Breast epithelium (tissue), 4 donors: Measurements from ENCODE around the gene TMEM250. TPM values are rescaled to one million over a fixed set of nuclear protein-coding genes. Genes with fewer than 3 reads are reported as not detected.
A peak's percentile ranks its signal among the peaks of the same experiment; 100 is the strongest.

ENCODE experiments used
- DNase-seq, 2 donors: peaks; one replicate each; pipeline ENCODE4 v3.0.0-alpha.2; 2019; ENCODE audit warnings: low spot score in 2 of 2
- H3K27ac ChIP-seq, 2 donors: fragments of 200-600 bp; sonication (generic) in 1 of 2; one replicate each; pipeline ENCODE4 v1.5.1; 2016 to 2019; ENCODE audit warnings: mild to moderate bottlenecking in 1 of 2
- H3K27me3 ChIP-seq, 2 donors: fragments of 200-600 bp; sonication (generic) in 1 of 2; one replicate each; pipeline versions ENCODE4 v1.5.1 to v1.6.0; 2017 to 2019; ENCODE audit warnings: control low read depth in 1 of 2, mild to moderate bottlenecking in 1 of 2
- H3K36me3 ChIP-seq: fragments of 200-600 bp; one replicate; pipeline ENCODE4 v1.5.1; 2019
- H3K4me1 ChIP-seq, 2 donors: fragments of 200-600 bp; sonication (generic); one replicate each; pipeline ENCODE4 v1.5.1; 2016 to 2019; ENCODE audit warnings: control low read depth in 1 of 2
- H3K4me3 ChIP-seq, 3 donors: fragments of 200-600 bp; sonication (generic); 1 replicate in 2 of 3; 2 replicates in 1 of 3; pipeline ENCODE4 v1.5.1; 2016 to 2019; ENCODE audit warnings: mild to moderate bottlenecking in 3 of 3, moderate library complexity in 2 of 3
- H3K9me3 ChIP-seq, 2 donors: fragments of 200-600 bp; sonication (generic) in 1 of 2; one replicate each; pipeline ENCODE4 v1.5.1; 2016 to 2019; ENCODE audit warnings: control low read depth in 1 of 2
- CTCF ChIP-seq, 3 donors: fragments of 450-650 bp; IDR thresholded peaks; one replicate each; pipeline ENCODE4 v1.5.1; 2016 to 2017; ENCODE audit warnings: antibody characterized with exemption in 3 of 3, mild to moderate bottlenecking in 3 of 3, moderate library complexity in 3 of 3
- POLR2A ChIP-seq: fragments of 450-650 bp; IDR thresholded peaks from one replicate; pipeline ENCODE4 v1.6.1; 2016; ENCODE audit warnings: antibody characterized with exemption, mild to moderate bottlenecking, moderate library complexity
- POLR2AphosphoS5 ChIP-seq, 3 donors: sonication (generic); formaldehyde crosslinking; IDR thresholded peaks; one replicate each; pipeline ENCODE4 v1.6.1; 2017; ENCODE audit warnings: antibody characterized with exemption in 3 of 3
- intact Hi-C: fragments of 100-400 bp; cut with DNase I; formaldehyde crosslinking; loops from one replicate; pipeline ENCODE4 v1.15.1; 2023; ENCODE audit warnings: low total_unique reads
- total RNA-seq, 3 donors: library from RNA; depleted of rRNA; stranded (reverse); fragments of >200 nt; gene quantifications; one replicate each; pipeline ENCODE4 v1.1.0, GENCODE V29; 2016

TMEM250 gene
- 10 to 100 TPM; 24.9 to 29.5 (median 26.1) TPM for total RNA-seq

GRCh38 chr9:136118320-136119060 lies at the start of gene TMEM250:
TSS of gene TMEM250 (minus strand) at chr9:136118875. CDS start at chr9:136116900, 1,975 bp downstream.
- Histone ChIP-seq H3K9me3 (no peaks in the 10 kb centered on the region), H3K4me1 (peaks cover 9 to 13% of the 10 kb centered on the region in 2 donors), H3K27ac (peak within 1 kb of the TSS; percentile 88 to 97), H3K27me3 (peaks cover 0 to 4% of the 10 kb centered on the region in 2 donors), H3K4me3 (peak within 1 kb of the TSS; percentile 59 to 86 (median 76)), H3K36me3 (no peaks in the 10 kb centered on the region)
- TF ChIP-seq POLR2A (peak; percentile 59), POLR2AphosphoS5 (IDR thresholded peaks at IDR 0.05) (peak; percentile 87 to 89 (median 88)), CTCF (IDR thresholded peaks at IDR 0.05) (peak in 1 of 3 donors; percentile 6)
- intact Hi-C loops = loop anchor here (10.0 kb wide), 1 partner anchor 124 kb away; no protein-coding TSS in a partner anchor
- peak; percentile 89 to 94 for DNase-seq

- H3K36me3 ChIP-seq = no peaks in the 10 kb centered on the region
- peaks cover 0 to 20% of the 10 kb centered on the region in 2 donors for H3K9me3 ChIP-seq
- intact Hi-C loops = no loop called here
- H3K4me3 ChIP-seq = no peak overlapping the region
- H3K27ac ChIP-seq = no peak overlapping the region
- TF ChIP-seq POLR2AphosphoS5 (IDR thresholded peaks at IDR 0.05) (no peak), POLR2A (no peak), CTCF (IDR thresholded peaks at IDR 0.05) (no peak)
- no peaks in the 10 kb centered on the region for H3K4me1 ChIP-seq
- peaks cover 0 to under 1% of the 10 kb centered on the region in 2 donors for H3K27me3 ChIP-seq
- no peak for DNase-seq
Measured at GRCh38 chr9:136163248-136163850, 44.7 kb upstream of the TMEM250 start.

- H3K36me3 ChIP-seq = no peaks in the 10 kb centered on the region
- H3K27ac ChIP-seq = no peak overlapping the region
- no peak for DNase-seq
- TF ChIP-seq POLR2A = no peak
- no peak for TF ChIP-seq CTCF (IDR thresholded peaks at IDR 0.05)
- no peak for TF ChIP-seq POLR2AphosphoS5 (IDR thresholded peaks at IDR 0.05)
- intact Hi-C loops = no loop called here
- no peaks in the 10 kb centered on the region for H3K4me1 ChIP-seq
- H3K27me3 ChIP-seq = peaks cover 0 to 16% of the 10 kb centered on the region in 2 donors
- no peak overlapping the region for H3K4me3 ChIP-seq
- H3K9me3 ChIP-seq = peaks cover 0 to 13% of the 10 kb centered on the region in 2 donors
Measured at GRCh38 chr9:136160995-136161610, 42.4 kb upstream of the TMEM250 start.

- intact Hi-C loops = no loop called here
- no peak overlapping the region for H3K27ac ChIP-seq
- H3K9me3 ChIP-seq = peaks cover 0 to 12% of the 10 kb centered on the region in 2 donors
- no peak overlapping the region for H3K4me3 ChIP-seq
- no peak for TF ChIP-seq POLR2AphosphoS5 (IDR thresholded peaks at IDR 0.05)
- no peak for TF ChIP-seq CTCF (IDR thresholded peaks at IDR 0.05)
- no peak for TF ChIP-seq POLR2A
- H3K36me3 ChIP-seq = no peaks in the 10 kb centered on the region
- no peaks in the 10 kb centered on the region for H3K4me1 ChIP-seq
- peaks cover 0 to 23% of the 10 kb centered on the region in 2 donors for H3K27me3 ChIP-seq
- DNase-seq = no peak
Measured at GRCh38 chr9:136160381-136160841, 41.7 kb upstream of the TMEM250 start.
